Psoas muscle (tissue), 8 donors: ENCODE measurements around the gene KDM4C. TPM values are rescaled to one million over a fixed set of nuclear protein-coding genes. Genes with fewer than 3 reads are reported as not detected.

Experiments
- ATAC-seq, 4 donors: fragments of 200-7000 bp; cut with Tn5 transposase; one replicate each; pipeline ENCODE4 v1.9.1; 2020; ENCODE audit warnings: moderate library complexity in 3 of 4, mild to moderate bottlenecking in 2 of 4
- DNase-seq, 2 donors: peaks; one replicate each; pipeline ENCODE4 v3.0.0-alpha.2; 2020
- H3K27ac ChIP-seq: fragments of 200-600 bp; one replicate; pipeline ENCODE4 v1.8.0; 2022
- H3K27me3 ChIP-seq, 3 donors: fragments of 200-600 bp in 1 of 3; one replicate each; pipeline versions ENCODE4 v1.6.1 to v1.8.0; 2013 to 2022; ENCODE audit warnings: low read length in 2 of 3, mild to moderate bottlenecking in 2 of 3, moderate library complexity in 1 of 3; ENCODE audit not compliant: insufficient read depth in 3 of 3
- H3K36me3 ChIP-seq, 2 donors: fragments of 200-600 bp in 1 of 2; one replicate each; pipeline versions ENCODE4 v1.6.1 to v1.8.0; 2013 to 2022; ENCODE audit warnings: low read depth in 1 of 2, mild to moderate bottlenecking in 1 of 2, moderate library complexity in 1 of 2; ENCODE audit not compliant: insufficient read depth in 1 of 2
- H3K4me1 ChIP-seq: fragments of 200-600 bp; one replicate; pipeline ENCODE4 v1.8.0; 2022
- H3K4me3 ChIP-seq: fragments of 200-600 bp; one replicate; pipeline ENCODE4 v1.8.0; 2022; ENCODE audit warnings: mild to moderate bottlenecking
- H3K9me3 ChIP-seq: fragments of 200-600 bp; one replicate; pipeline ENCODE4 v1.8.0; 2022
- CTCF ChIP-seq: fragments of 200-600 bp; IDR thresholded peaks from one replicate; pipeline ENCODE4 v1.8.0; 2022; ENCODE audit warnings: antibody characterized with exemption
- WGBS, 3 donors: extraction: QIAGEN DNeasy Blood & Tissue Kit; methylation state at CpG; one replicate each; pipeline versions ENCODE4 v1.1.6 to v1.1.7; 2013; 5-methylcytosine and 5-hydroxymethylcytosine counted together
- intact Hi-C, 2 donors: fragments of 100-400 bp; cut with DNase I; formaldehyde crosslinking; loops; one replicate each; pipeline versions ENCODE4 v1.11.0 to v1.14.2; 2022
- polyA plus RNA-seq, 3 donors: library from polyadenylated mRNA; stranded (reverse); fragments of 200-250 nt; gene quantifications; one replicate each; pipeline ENCODE4 v1.2.3, GENCODE V29; 2013
- total RNA-seq, 4 donors: library from RNA; stranded (reverse); fragmentation: NEBNext Ultra II Directional in 2 of 4; extraction: Animal tissue kit (Norgen Biotek cat#: 25700) in 2 of 4; gene quantifications; one replicate each; pipeline versions ENCODE4 v1.2.1 to v1.2.4, GENCODE V29; 2021 to 2023
- donor health status: healthy with polysubstance abuse.
- donor health status: DM: no; HTN: no; CAD: no; lungs with moderate emphysema.
- donor health status: Bipolar disorder and iron deficiency.
- donor health status: healthy.
- donor health status: DM: yes; HTN: yes; CAD: no.
- donor health status: DM: no; HTN: no; CAD: no.
- donor health status: DM: no; HTN: no; CAD: no.
- donor health status: DM: yes; HTN: yes; CAD: no.

Gene KDM4C
- total and polyA plus RNA-seq, 7 donors: 2.7 to 13.0 (median 10.1) TPM

DNA sequence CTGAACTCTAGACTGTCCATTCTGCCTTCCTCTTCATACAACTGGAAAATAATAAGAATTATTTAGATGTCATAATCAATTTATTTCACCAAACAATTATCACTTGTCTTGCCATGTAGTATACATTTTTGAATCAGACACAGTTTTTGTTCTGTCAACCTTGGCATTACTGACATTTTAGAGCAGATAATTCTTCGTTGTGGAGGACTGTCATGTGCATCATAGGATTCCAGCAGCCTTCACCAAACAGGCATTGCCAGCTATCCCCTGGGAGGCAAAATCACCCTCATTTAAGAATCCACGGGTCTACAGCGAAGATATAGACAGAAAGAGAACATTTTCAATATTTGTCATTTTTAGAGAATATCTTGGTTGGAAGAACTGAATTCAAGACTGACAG, 293.9 kb downstream of the KDM4C start:
- intact Hi-C loops: loop anchor here (5.0 kb wide), 1 partner anchor 486 kb away; no protein-coding TSS in a partner anchor

GRCh38 chr9:7053903-7054302, 296.1 kb downstream of the KDM4C start:
- Histone ChIP-seq H3K27ac (no peak overlapping the region), H3K36me3 (peaks cover 0 to 19% of the 10 kb centered on the region in 2 donors), H3K27me3 (no peaks in the 10 kb centered on the region), H3K9me3 (no peaks in the 10 kb centered on the region), H3K4me1 (peaks cover 5% of the 10 kb centered on the region), H3K4me3 (no peak overlapping the region)
- 49 to 52% (median 50%) methylated on average over 2 of the region's 2 CpGs for WGBS, 3 donors
- ATAC-seq (no peak), DNase-seq (no peak)
- intact Hi-C loops: loop anchor here (5.0 kb wide), 1 partner anchor 483 kb away; no protein-coding TSS in a partner anchor
- no peak for TF ChIP-seq CTCF

More for the DNA sequence above, 293.9 kb downstream of the KDM4C start:
- H3K27me3 ChIP-seq: no peaks in the 10 kb centered on the region
- peaks cover 5% of the 10 kb centered on the region for H3K4me1 ChIP-seq
- ATAC-seq (no peak), DNase-seq (no peak)
- no peak overlapping the region for H3K4me3 ChIP-seq
- no peaks in the 10 kb centered on the region for H3K9me3 ChIP-seq
- TF ChIP-seq CTCF: no peak
- peaks cover 0 to 38% of the 10 kb centered on the region in 2 donors for H3K36me3 ChIP-seq
- WGBS, 3 donors: 77 to 83% (median 80%) methylated on average over 3 of the region's 3 CpGs
- no peak overlapping the region for H3K27ac ChIP-seq

- H3K9me3 ChIP-seq: no peaks in the 10 kb centered on the region
- no peak for DNase-seq
- 56 to 76% (median 62%) methylated on average over 7 of the region's 7 CpGs for WGBS, 3 donors
- no peak overlapping the region for H3K27ac ChIP-seq
- peak in 1 of 4 donors; percentile 31 for ATAC-seq
- peaks cover 0 to 13% of the 10 kb centered on the region in 2 donors for H3K36me3 ChIP-seq
- no peak for TF ChIP-seq CTCF
- H3K27me3 ChIP-seq: no peaks in the 10 kb centered on the region
- no peak overlapping the region for H3K4me3 ChIP-seq
- intact Hi-C loops: no loop called here
- peaks cover 5% of the 10 kb centered on the region for H3K4me1 ChIP-seq
Measured at GRCh38 chr9:7055171-7055903, 297.6 kb downstream of the KDM4C start.

GRCh38 chr9:7056254-7056653, 298.5 kb downstream of the KDM4C start:
- H3K27ac ChIP-seq: no peak overlapping the region
- no peak for ATAC-seq
- H3K27me3 ChIP-seq: no peaks in the 10 kb centered on the region
- no peak for TF ChIP-seq CTCF
- H3K4me3 ChIP-seq: no peak overlapping the region
- peaks cover 0 to 5% of the 10 kb centered on the region in 2 donors for H3K36me3 ChIP-seq
- DNase-seq: no peak
- peaks cover 5% of the 10 kb centered on the region for H3K4me1 ChIP-seq
- H3K9me3 ChIP-seq: no peaks in the 10 kb centered on the region
- intact Hi-C loops: no loop called here

DNA sequence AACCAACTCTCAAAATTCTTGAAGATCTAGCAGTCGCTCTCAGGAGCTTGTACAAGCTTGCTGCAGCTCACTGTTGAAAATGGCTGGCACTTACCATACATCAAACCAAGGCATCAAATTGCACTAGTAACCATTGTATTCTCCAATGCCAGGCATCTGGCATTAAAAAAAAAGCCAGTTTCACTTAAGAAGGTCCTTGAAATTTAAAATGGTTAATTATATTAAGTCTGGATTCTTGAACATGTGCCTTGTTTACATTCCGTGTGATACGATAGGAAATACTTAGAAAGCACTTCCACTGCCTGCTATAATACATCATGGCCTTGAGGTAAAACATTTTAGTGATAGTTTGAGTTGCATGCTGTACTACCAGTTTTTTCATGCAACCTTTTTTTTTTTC, 300.7 kb downstream of the KDM4C start:
- DNase-seq: no peak
- Histone ChIP-seq H3K27me3 (no peaks in the 10 kb centered on the region), H3K9me3 (no peaks in the 10 kb centered on the region), H3K36me3 (no peaks in the 10 kb centered on the region), H3K4me3 (no peak overlapping the region), H3K27ac (no peak overlapping the region), H3K4me1 (peaks cover 5% of the 10 kb centered on the region)
- intact Hi-C loops: no loop called here
- 64 to 87% (median 69%) methylated on average over 3 of the region's 3 CpGs for WGBS, 3 donors
- no peak for ATAC-seq
- TF ChIP-seq CTCF: no peak
